ENCODE measurements around the gene ERMAP. TPM values are rescaled to one million over a fixed set of nuclear protein-coding genes. Genes with fewer than 3 reads are reported as not detected.
"Not testable (repeated sequence)": the region's sequence is repeated elsewhere in the genome, so short reads cannot be mapped to it uniquely, and the experiment has no call there.

ERMAP gene
- polyA plus RNA-seq, 4 donors = 3.8 to 24.7 (median 6.8) TPM

DNA sequence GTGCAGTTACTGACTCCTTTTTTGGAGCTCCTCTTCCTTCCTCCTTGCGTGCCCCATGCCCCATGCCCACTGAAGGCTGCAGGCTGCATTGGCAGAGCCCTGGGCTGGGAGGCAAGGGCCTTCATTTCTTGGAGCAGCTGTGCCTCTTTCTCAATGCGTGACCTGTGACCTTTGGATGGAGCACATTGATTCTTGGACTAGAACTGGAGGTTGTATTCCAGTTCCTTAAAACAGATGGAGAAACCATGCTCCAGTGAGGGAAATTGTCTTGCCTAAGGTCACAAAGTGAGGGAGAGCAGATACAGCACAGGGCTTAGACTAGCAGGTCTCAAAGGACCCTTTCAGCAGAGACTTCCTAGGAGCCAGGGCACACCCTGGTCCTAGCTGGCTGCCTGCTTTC, 23.1 kb upstream of the ERMAP start:
- H3K9me3 ChIP-seq (ENCODE audit: control insufficient read depth in 2 of 2, insufficient read depth in 1 of 2, low read depth in 1 of 2, low read length in 1 of 2) = no peaks in the 10 kb centered on the region
- peaks cover 0 to 2% (median 0%) of the 10 kb centered on the region in 3 donors for H3K36me3 ChIP-seq (ENCODE audit: control insufficient read depth in 3 of 3, insufficient read depth in 2 of 3, low read depth in 1 of 3, low read length in 3 of 3)
- H3K4me3 ChIP-seq (ENCODE audit: low read depth in 1 of 3, low read length in 3 of 3) = no peak overlapping the region
- FAIRE-seq = no peak
- no peak overlapping the region for H3K27ac ChIP-seq (ENCODE audit: low read depth in 1 of 3, low read length in 2 of 3)
- WGBS, 3 donors = 67 to 80% (median 79%) methylated on average over 1 to 2 of the region's 2 CpGs
- H3K27me3 ChIP-seq (ENCODE audit: control insufficient read depth in 3 of 3, insufficient read depth in 3 of 3, low read length in 3 of 3) = peaks cover 0 to 6% (median 0%) of the 10 kb centered on the region in 3 donors
- DNase-seq = no peak
- no peaks in the 10 kb centered on the region for H3K4me1 ChIP-seq (ENCODE audit: control insufficient read depth in 3 of 3, insufficient read depth in 2 of 3, low read depth in 1 of 3, low read length in 2 of 3)

DNA sequence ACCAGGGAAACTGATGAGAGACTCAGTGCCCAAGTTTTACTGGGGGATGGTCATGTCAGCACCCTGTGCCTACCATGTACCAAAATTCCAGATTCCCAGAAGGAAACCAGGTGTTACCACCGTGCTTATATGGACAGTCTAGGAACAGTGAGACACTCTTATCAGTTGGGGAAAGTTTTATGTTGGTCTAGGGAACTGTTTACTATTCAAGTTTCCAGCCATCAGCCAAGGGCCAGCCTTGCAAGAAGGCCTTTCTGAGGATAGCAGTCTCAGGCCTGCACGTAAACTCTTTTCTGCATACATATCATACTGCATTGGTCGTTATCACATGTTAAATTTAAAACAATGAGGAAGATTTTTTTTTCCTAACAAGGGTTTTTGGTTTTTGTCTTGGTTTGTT, 19.5 kb upstream of the ERMAP start:
- FAIRE-seq (no peak), DNase-seq (no peak)
- WGBS, 3 donors = 69 to 76% (median 72%) methylated on average over 3 of the region's 3 CpGs
- Histone ChIP-seq H3K4me1 (ENCODE audit: control insufficient read depth in 3 of 3, insufficient read depth in 2 of 3, low read depth in 1 of 3, low read length in 2 of 3) (no peaks in the 10 kb centered on the region), H3K9me3 (ENCODE audit: control insufficient read depth in 2 of 2, insufficient read depth in 1 of 2, low read depth in 1 of 2, low read length in 1 of 2) (no peaks in the 10 kb centered on the region), H3K27ac (ENCODE audit: low read depth in 1 of 3, low read length in 2 of 3) (no peak overlapping the region), H3K36me3 (ENCODE audit: control insufficient read depth in 3 of 3, insufficient read depth in 2 of 3, low read depth in 1 of 3, low read length in 3 of 3) (no peaks in the 10 kb centered on the region), H3K4me3 (ENCODE audit: low read depth in 1 of 3, low read length in 3 of 3) (no peak overlapping the region), H3K27me3 (ENCODE audit: control insufficient read depth in 3 of 3, insufficient read depth in 3 of 3, low read length in 3 of 3) (peaks cover 0 to 2% (median 0%) of the 10 kb centered on the region in 3 donors)

DNA sequence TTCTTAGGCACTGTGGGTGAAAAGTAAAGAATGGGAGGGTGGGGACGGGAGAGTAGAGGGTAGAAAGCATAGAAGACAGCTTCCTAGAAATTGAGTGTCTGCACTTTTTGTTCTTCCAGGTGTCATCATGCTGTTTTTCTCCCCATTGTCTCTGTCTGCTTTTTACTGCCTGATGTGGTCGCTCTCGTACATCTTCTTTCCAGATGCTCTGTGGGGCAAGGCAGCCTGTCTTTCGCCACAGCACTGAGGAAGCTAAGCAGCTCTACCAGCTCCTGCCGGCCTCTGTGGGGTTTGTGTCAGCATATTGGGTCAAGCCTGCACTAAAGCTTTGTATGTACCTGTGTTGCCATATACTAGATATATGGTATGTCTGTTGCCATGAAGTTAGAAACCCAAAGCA, 18.9 kb upstream of the ERMAP start:
- H3K4me3 ChIP-seq (ENCODE audit: low read depth in 1 of 3, low read length in 3 of 3) = no peak overlapping the region
- no peak for FAIRE-seq

DNA sequence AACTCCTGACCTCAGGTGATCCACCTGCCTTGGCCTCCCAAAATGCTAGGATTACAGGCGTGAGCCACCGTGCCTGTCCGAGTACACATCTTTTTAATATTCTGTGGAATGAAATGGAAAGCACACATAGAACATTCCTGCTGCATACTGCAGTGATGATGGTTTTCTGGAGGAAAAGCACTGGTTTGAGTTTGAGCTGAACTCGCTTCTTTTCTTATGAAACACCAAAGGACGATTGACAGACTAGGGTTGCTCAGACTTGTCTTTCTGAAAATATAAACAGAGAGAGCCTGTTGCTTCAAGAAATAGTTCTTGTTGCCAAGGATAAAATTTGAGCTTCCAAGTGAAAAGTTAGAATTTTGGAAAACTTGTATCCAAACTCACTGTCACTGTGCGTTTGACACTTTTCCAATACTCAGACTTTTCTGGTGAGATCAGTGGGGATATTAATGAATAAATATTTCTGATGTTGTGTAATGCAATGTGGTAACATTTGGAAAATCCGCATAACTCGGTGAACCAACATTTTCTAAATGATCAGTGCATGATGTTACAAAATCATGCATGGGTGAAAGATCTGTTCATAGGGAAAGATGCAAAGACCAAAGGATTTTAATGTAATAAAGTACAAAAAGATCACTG, 15.0 kb upstream of the ERMAP start:
- Histone ChIP-seq H3K9me3 (ENCODE audit: control insufficient read depth in 2 of 2, insufficient read depth in 1 of 2, low read depth in 1 of 2, low read length in 1 of 2) (peaks cover 0 to 10% of the 10 kb centered on the region in 2 donors), H3K27ac (ENCODE audit: low read depth in 1 of 3, low read length in 2 of 3) (no peak overlapping the region), H3K36me3 (ENCODE audit: control insufficient read depth in 3 of 3, insufficient read depth in 2 of 3, low read depth in 1 of 3, low read length in 3 of 3) (peaks cover 0 to 10% (median 0%) of the 10 kb centered on the region in 3 donors), H3K4me3 (ENCODE audit: low read depth in 1 of 3, low read length in 3 of 3) (no peak overlapping the region), H3K4me1 (ENCODE audit: control insufficient read depth in 3 of 3, insufficient read depth in 2 of 3, low read depth in 1 of 3, low read length in 2 of 3) (no peaks in the 10 kb centered on the region), H3K27me3 (ENCODE audit: control insufficient read depth in 3 of 3, insufficient read depth in 3 of 3, low read length in 3 of 3) (no peaks in the 10 kb centered on the region)
- FAIRE-seq (no peak), DNase-seq (no peak)
- 79 to 93% (median 84%) methylated on average over 8 of the region's 8 CpGs for WGBS, 3 donors

More for the DNA sequence above, 18.9 kb upstream of the ERMAP start:
- WGBS, 3 donors = 83 to 88% (median 85%) methylated on average over 5 of the region's 5 CpGs
- no peak overlapping the region for H3K27ac ChIP-seq (ENCODE audit: low read depth in 1 of 3, low read length in 2 of 3)
- peaks cover 0 to under 1% (median 0%) of the 10 kb centered on the region in 3 donors for H3K27me3 ChIP-seq (ENCODE audit: control insufficient read depth in 3 of 3, insufficient read depth in 3 of 3, low read length in 3 of 3)
- no peak for DNase-seq
- no peaks in the 10 kb centered on the region for H3K36me3 ChIP-seq (ENCODE audit: control insufficient read depth in 3 of 3, insufficient read depth in 2 of 3, low read depth in 1 of 3, low read length in 3 of 3)
- H3K9me3 ChIP-seq (ENCODE audit: control insufficient read depth in 2 of 2, insufficient read depth in 1 of 2, low read depth in 1 of 2, low read length in 1 of 2) = no peaks in the 10 kb centered on the region
- H3K4me1 ChIP-seq (ENCODE audit: control insufficient read depth in 3 of 3, insufficient read depth in 2 of 3, low read depth in 1 of 3, low read length in 2 of 3) = no peaks in the 10 kb centered on the region

DNA sequence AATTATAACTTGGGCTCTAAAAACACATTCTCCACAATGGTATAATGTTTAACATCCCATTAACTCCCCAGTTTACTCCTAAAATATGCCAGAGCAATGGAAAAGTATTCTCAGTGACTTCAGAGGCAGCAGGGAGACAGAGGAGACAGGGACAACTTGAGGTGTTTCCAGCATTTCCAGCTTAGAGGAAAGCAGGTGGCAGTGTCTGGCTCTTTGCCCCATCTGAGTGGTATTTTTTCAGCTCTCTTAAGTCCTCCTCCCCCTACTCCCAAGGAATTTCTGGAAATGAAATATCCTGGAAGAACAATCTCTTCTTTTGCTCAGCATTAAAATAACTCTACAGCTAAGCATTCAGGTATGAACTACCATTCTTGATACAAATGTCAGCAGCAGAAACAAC, 10.8 kb upstream of the ERMAP start:
- H3K27ac ChIP-seq (ENCODE audit: low read depth in 1 of 3, low read length in 2 of 3) = no peak overlapping the region
- H3K4me1 ChIP-seq (ENCODE audit: control insufficient read depth in 3 of 3, insufficient read depth in 2 of 3, low read depth in 1 of 3, low read length in 2 of 3) = no peaks in the 10 kb centered on the region
- DNase-seq (no peak), FAIRE-seq (no peak)
- peaks cover 0 to 10% of the 10 kb centered on the region in 2 donors for H3K9me3 ChIP-seq (ENCODE audit: control insufficient read depth in 2 of 2, insufficient read depth in 1 of 2, low read depth in 1 of 2, low read length in 1 of 2)
- H3K36me3 ChIP-seq (ENCODE audit: control insufficient read depth in 3 of 3, insufficient read depth in 2 of 3, low read depth in 1 of 3, low read length in 3 of 3) = peaks cover 0 to 15% (median 0%) of the 10 kb centered on the region in 3 donors
- no peak overlapping the region for H3K4me3 ChIP-seq (ENCODE audit: low read depth in 1 of 3, low read length in 3 of 3)
- H3K27me3 ChIP-seq (ENCODE audit: control insufficient read depth in 3 of 3, insufficient read depth in 3 of 3, low read length in 3 of 3) = no peaks in the 10 kb centered on the region

DNA sequence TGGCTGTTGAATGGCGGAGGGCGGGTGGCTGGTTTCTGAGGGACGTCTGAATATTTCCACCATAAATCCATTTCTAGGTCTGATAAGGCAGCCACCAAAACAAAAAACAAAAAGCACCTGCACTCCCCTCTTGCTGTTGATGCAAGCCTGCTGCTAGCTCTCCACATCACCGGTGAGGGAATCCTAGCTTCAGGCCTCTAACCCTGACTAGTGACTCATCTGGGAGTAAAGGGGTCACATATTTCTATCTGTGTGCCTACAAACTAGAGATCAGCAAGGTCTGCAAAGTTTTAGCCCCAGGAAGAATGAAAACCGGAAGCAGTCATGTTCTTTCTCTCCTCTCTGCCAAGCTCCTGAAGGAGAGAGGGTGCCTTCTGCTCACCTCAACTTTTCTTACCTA, 10.3 kb upstream of the ERMAP start:
- FAIRE-seq = no peak
- Histone ChIP-seq H3K36me3 (ENCODE audit: control insufficient read depth in 3 of 3, insufficient read depth in 2 of 3, low read depth in 1 of 3, low read length in 3 of 3) (peaks cover 0 to 18% (median 0%) of the 10 kb centered on the region in 3 donors), H3K27ac (ENCODE audit: low read depth in 1 of 3, low read length in 2 of 3) (no peak overlapping the region), H3K9me3 (ENCODE audit: control insufficient read depth in 2 of 2, insufficient read depth in 1 of 2, low read depth in 1 of 2, low read length in 1 of 2) (peaks cover 0 to 10% of the 10 kb centered on the region in 2 donors), H3K27me3 (ENCODE audit: control insufficient read depth in 3 of 3, insufficient read depth in 3 of 3, low read length in 3 of 3) (no peaks in the 10 kb centered on the region), H3K4me1 (ENCODE audit: control insufficient read depth in 3 of 3, insufficient read depth in 2 of 3, low read depth in 1 of 3, low read length in 2 of 3) (no peaks in the 10 kb centered on the region), H3K4me3 (ENCODE audit: low read depth in 1 of 3, low read length in 3 of 3) (no peak overlapping the region)
- WGBS, 3 donors = 85 to 95% (median 94%) methylated on average over 5 of the region's 5 CpGs
- no peak for DNase-seq

DNA sequence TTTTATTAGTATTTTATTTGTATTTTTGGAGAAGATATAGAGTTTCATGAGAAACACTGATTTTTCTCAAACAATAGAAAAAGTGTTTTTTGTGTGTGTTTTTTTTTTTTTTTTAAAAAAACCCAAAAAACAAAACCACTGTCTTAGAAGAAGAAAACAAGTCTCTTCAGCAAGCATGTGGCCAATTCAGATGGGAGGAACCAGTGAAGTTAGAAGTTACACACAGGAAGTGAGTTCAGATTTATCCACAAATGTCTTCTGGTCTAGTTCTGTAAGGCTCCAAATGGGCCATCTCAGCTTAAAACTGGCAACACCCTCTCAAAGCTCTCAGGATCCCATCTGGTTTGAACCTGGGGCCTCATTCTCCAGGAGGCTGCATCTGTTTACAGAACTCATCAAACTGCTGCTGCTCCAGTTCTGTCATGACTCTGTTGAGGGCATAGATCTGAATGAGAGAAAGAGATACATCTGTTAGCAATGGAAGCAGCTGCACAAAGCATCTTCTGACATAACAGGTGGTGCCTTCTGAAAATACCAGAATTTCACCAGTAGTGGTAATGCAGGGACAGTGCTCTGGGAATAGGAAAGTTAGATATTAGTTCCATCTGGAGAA, 9.8 kb upstream of the ERMAP start:
- DNase-seq (no peak), FAIRE-seq (no peak)
- Histone ChIP-seq H3K27ac (ENCODE audit: low read depth in 1 of 3, low read length in 2 of 3) (no peak overlapping the region), H3K9me3 (ENCODE audit: control insufficient read depth in 2 of 2, insufficient read depth in 1 of 2, low read depth in 1 of 2, low read length in 1 of 2) (peaks cover 0 to 10% of the 10 kb centered on the region in 2 donors), H3K4me1 (ENCODE audit: control insufficient read depth in 3 of 3, insufficient read depth in 2 of 3, low read depth in 1 of 3, low read length in 2 of 3) (no peaks in the 10 kb centered on the region), H3K36me3 (ENCODE audit: control insufficient read depth in 3 of 3, insufficient read depth in 2 of 3, low read depth in 1 of 3, low read length in 3 of 3) (peaks cover 0 to 18% (median 0%) of the 10 kb centered on the region in 3 donors), H3K27me3 (ENCODE audit: control insufficient read depth in 3 of 3, insufficient read depth in 3 of 3, low read length in 3 of 3) (no peaks in the 10 kb centered on the region), H3K4me3 (ENCODE audit: low read depth in 1 of 3, low read length in 3 of 3) (no peak overlapping the region)

DNA sequence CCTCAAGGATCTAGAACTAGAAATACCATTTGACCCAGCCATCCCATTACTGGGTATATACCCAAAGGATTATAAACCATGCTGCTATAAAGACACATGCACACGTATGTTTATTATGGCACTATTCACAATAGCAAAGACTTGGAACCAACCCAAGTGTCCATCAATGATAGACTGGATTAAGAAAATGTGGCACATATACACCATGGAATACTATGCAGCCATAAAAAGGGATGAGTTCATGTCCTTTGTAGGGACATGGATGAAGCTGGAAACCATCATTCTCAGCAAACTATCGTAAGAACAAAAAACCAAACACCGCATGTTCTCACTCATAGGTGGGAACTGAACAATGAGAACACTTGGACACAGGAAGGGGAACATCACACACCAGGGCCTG, 2.1 kb upstream of the ERMAP start:
- not testable (repeated sequence) for H3K27ac ChIP-seq (ENCODE audit: low read depth in 1 of 3, low read length in 2 of 3); H3K4me1 ChIP-seq (ENCODE audit: control insufficient read depth in 3 of 3, insufficient read depth in 2 of 3, low read depth in 1 of 3, low read length in 2 of 3); H3K9me3 ChIP-seq (ENCODE audit: control insufficient read depth in 2 of 2, insufficient read depth in 1 of 2, low read depth in 1 of 2, low read length in 1 of 2); H3K36me3 ChIP-seq (ENCODE audit: control insufficient read depth in 3 of 3, insufficient read depth in 2 of 3, low read depth in 1 of 3, low read length in 3 of 3); H3K4me3 ChIP-seq (ENCODE audit: low read depth in 1 of 3, low read length in 3 of 3); DNase-seq; FAIRE-seq; H3K27me3 ChIP-seq (ENCODE audit: control insufficient read depth in 3 of 3, insufficient read depth in 3 of 3, low read length in 3 of 3)
- 83 to 100% (median 93%) methylated on average over 1 to 3 of the region's 3 CpGs for WGBS, 3 donors
